Heart left ventricle (tissue), 16 donors: Measurements from ENCODE around the gene BID. TPM values are rescaled to one million over a fixed set of nuclear protein-coding genes. Genes with fewer than 3 reads are reported as not detected.
A peak's percentile ranks its signal among the peaks of the same experiment; 100 is the strongest.

ENCODE experiments used
- ATAC-seq, 4 donors: fragments of 200-7000 bp; cut with Tn5 transposase; one replicate each; pipeline ENCODE4 v1.9.1; 2020 to 2022; ENCODE audit warnings: moderate library complexity in 4 of 4, mild to moderate bottlenecking in 3 of 4, moderate number of reproducible peaks in 1 of 4
- DNase-seq, 5 donors: peaks; one replicate each; pipeline ENCODE4 v3.0.0-alpha.2; 2020
- H3K27ac ChIP-seq, 12 donors: fragments of 200-600 bp; sonication (generic) in 4 of 12; one replicate each; pipeline versions ENCODE4 v1.5.0 to v1.8.0; 2016 to 2022; ENCODE audit warnings: mild to moderate bottlenecking in 2 of 12
- H3K27me3 ChIP-seq, 9 donors: fragments of 200-600 bp; sonication (generic) in 2 of 9; one replicate each; pipeline versions ENCODE4 v1.5.1 to v1.8.0; 2016 to 2022; ENCODE audit warnings: mild to moderate bottlenecking in 3 of 9
- H3K36me3 ChIP-seq, 9 donors: fragments of 200-600 bp; sonication (generic) in 2 of 9; one replicate each; pipeline versions ENCODE4 v1.5.0 to v1.8.0; 2018 to 2022; ENCODE audit warnings: mild to moderate bottlenecking in 2 of 9
- H3K4me1 ChIP-seq, 12 donors: fragments of 200-600 bp; sonication (generic) in 4 of 12; one replicate each; pipeline versions ENCODE4 v1.5.0 to v1.8.0; 2016 to 2022; ENCODE audit warnings: mild to moderate bottlenecking in 3 of 12
- H3K4me3 ChIP-seq, 12 donors: fragments of 200-600 bp; sonication (generic) in 4 of 12; one replicate each; pipeline versions ENCODE4 v1.5.0 to v1.8.0; 2017 to 2022; ENCODE audit warnings: mild to moderate bottlenecking in 9 of 12, moderate library complexity in 4 of 12
- H3K9me3 ChIP-seq, 12 donors: fragments of 200-600 bp; sonication (generic) in 4 of 12; one replicate each; pipeline versions ENCODE4 v1.5.0 to v1.8.0; 2016 to 2022; ENCODE audit warnings: mild to moderate bottlenecking in 1 of 12
- POLR2A ChIP-seq, 2 donors: fragments of 450-650 bp; IDR thresholded peaks; one replicate each; pipeline ENCODE4 v1.6.1; 2017; ENCODE audit warnings: antibody characterized with exemption in 2 of 2, mild to moderate bottlenecking in 2 of 2, moderate library complexity in 2 of 2
- WGBS, 4 donors: extraction: QIAGEN DNeasy Blood & Tissue Kit in 2 of 4; methylation state at CpG; one replicate each; pipeline versions ENCODE4 v1.1.5 to v1.1.7; 2013 to 2018; 5-methylcytosine and 5-hydroxymethylcytosine counted together
- intact Hi-C, 10 donors: fragments of 100-400 bp; cut with DNase I; formaldehyde crosslinking; loops; one replicate each; pipeline versions ENCODE4 v1.11.1 to v1.14.2; 2022
- polyA plus RNA-seq, 2 donors: library from polyadenylated mRNA; stranded (reverse); fragments of 200-250 nt; gene quantifications; one replicate each; pipeline ENCODE4 v1.2.3, GENCODE V29; 2013
- total RNA-seq, 9 donors: library from RNA; depleted of rRNA in 2 of 9; stranded (reverse); fragments of >200 nt in 2 of 9; fragmentation: NEBNext Ultra II Directional in 3 of 9; extraction: Animal tissue kit (Norgen Biotek cat#: 25700) in 3 of 9; gene quantifications; one replicate each; pipeline versions ENCODE4 v1.1.0 to v1.2.4, GENCODE V29; 2016 to 2023
- TF ChIP-seq, protein P1 (sequence below), 12 donors: fragments of 200-600 bp; sonication (generic) in 4 of 12; IDR thresholded peaks; one replicate each; pipeline versions ENCODE4 v1.5.0 to v1.8.0; 2018 to 2022; ENCODE audit warnings: antibody characterized with exemption in 12 of 12, mild to moderate bottlenecking in 5 of 12
- donor health status: ischemic (EF 13 %, LVEDD 7.1; RV severe dilation, severe dysfunction).
- donor health status: healthy with polysubstance abuse.
- donor health status: DM: no; HTN: yes; CAD: no.
- donor health status: DM: no; HTN: no; CAD: no.
- donor health status: ischemic (EF 25% LVEDD 6.9; RV normal size, moderate dysfunction).
- donor health status: ischemic (EF 25% LVEDD 5.7; RV mildly dilated, moderate dysfunction).
- donor health status: healthy.
- donor health status: DM: yes; HTN: yes; CAD: no.
- donor health status: ischemic (EF 35%, LVEDD 5.7; RV mildly dilated, moderate dysfunction).
- donor health status: nonischemic (EF 11% LVEDD 7.7; RV severe dilation, severe dysfunction).
- donor health status: DM: yes; HTN: yes; CAD: no.
- donor health status: PGD.
- donor health status: ischemic (EF 29% LVEDD 5.4; RV normal size, mild dysfunction).
- donor health status: nonischemic (EF 23%, LVEDD 6.1; RV moderate dilation, normal function).

Gene BID
- total and polyA plus RNA-seq, 11 donors, result 7.8 to 59.2 (median 20.9) TPM

DNA sequence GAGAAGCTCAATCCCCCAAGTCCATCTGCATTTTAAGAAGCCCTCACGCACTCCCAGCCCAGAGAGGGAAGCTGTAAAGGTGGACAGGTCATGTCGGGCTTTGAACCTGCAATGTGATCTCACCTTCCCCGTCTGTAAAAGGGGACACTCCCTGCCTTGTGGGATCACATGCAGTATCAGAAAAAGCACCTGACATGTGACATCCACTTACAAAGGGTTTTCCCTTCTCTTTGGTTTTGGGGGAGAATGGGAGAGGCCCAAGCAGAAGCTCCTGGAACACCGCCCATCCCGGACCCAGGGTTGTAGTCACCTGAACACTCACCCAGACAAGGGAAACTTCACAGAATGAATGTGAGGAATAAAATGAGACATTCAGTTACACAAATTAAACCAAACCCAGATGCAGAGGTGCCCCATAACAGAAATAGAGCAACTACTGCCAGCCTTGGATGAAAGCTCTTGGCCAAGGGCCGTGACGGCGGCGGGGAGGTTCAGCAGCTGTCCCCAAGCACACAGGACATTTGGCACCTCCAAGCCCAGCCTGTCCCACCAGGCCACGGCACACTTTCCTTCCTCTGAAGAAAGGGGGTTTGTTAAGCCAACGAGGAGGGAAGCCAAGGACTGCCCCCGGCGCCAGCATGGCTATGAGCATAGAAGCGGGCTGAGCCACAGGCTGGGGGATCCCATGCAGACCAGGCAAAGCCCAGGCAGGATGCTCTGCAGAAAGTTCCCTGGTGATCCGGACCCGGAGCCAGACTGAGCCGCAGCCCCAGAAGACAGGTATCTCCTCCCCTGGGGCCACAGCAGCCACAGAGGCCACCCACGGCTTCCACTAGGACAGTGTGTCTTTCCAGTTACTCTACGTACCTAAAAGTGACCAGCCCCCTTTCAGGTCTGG is 3.8 kb downstream of the BID start:
- intact Hi-C loops, result no loop called here
- H3K36me3 ChIP-seq, result no peaks in the 10 kb centered on the region
- peaks cover 0 to 67% (median 11%) of the 10 kb centered on the region in 12 donors for H3K4me1 ChIP-seq
- H3K9me3 ChIP-seq, result no peaks in the 10 kb centered on the region
- ATAC-seq, result no peak
- 88 to 91% (median 90%) methylated on average over 16 to 19 of the region's 19 CpGs for WGBS, 4 donors
- H3K27ac ChIP-seq, result peak overlapping the region in 1 of 12 donors; percentile 64
- peak in 2 of 5 donors; percentile 14 to 48 for DNase-seq
- H3K4me3 ChIP-seq, result no peak overlapping the region
- TF ChIP-seq, protein P1, sequence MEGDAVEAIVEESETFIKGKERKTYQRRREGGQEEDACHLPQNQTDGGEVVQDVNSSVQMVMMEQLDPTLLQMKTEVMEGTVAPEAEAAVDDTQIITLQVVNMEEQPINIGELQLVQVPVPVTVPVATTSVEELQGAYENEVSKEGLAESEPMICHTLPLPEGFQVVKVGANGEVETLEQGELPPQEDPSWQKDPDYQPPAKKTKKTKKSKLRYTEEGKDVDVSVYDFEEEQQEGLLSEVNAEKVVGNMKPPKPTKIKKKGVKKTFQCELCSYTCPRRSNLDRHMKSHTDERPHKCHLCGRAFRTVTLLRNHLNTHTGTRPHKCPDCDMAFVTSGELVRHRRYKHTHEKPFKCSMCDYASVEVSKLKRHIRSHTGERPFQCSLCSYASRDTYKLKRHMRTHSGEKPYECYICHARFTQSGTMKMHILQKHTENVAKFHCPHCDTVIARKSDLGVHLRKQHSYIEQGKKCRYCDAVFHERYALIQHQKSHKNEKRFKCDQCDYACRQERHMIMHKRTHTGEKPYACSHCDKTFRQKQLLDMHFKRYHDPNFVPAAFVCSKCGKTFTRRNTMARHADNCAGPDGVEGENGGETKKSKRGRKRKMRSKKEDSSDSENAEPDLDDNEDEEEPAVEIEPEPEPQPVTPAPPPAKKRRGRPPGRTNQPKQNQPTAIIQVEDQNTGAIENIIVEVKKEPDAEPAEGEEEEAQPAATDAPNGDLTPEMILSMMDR (IDR thresholded peaks at IDR 0.05), result no peak
- TF ChIP-seq POLR2A (IDR thresholded peaks at IDR 0.05), result no peak
- no peaks in the 10 kb centered on the region for H3K27me3 ChIP-seq

DNA sequence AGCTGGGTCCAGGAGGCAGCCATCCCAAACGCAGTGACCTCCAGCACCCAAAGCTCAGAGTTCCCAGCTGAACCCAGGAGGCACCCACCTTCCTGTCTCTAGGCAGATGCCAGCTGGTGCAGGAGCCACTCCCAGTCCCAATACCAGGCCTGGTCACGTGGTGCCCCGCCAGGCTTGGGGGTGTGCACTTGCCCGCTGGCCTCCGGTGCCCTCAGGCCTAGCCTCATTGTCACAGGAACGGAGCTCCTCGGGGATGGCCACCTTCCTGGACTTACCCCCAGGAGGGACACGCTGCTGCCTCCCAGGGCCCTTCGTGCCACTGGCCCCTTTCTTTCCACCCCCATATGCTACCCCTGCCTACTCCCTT is 4.6 kb downstream of the BID start:
- Histone ChIP-seq H3K9me3 (no peaks in the 10 kb centered on the region), H3K27ac (no peak overlapping the region), H3K4me1 (peaks cover 0 to 60% (median 7%) of the 10 kb centered on the region in 12 donors), H3K4me3 (no peak overlapping the region), H3K27me3 (no peaks in the 10 kb centered on the region), H3K36me3 (no peaks in the 10 kb centered on the region)
- no peak for ATAC-seq
- 87 to 95% (median 91%) methylated on average over 8 to 9 of the region's 9 CpGs for WGBS, 4 donors
- intact Hi-C loops, result no loop called here
- TF ChIP-seq, protein P1 (IDR thresholded peaks at IDR 0.05), result no peak
- TF ChIP-seq POLR2A (IDR thresholded peaks at IDR 0.05), result no peak
- peak in 1 of 5 donors; percentile 18 for DNase-seq

DNA sequence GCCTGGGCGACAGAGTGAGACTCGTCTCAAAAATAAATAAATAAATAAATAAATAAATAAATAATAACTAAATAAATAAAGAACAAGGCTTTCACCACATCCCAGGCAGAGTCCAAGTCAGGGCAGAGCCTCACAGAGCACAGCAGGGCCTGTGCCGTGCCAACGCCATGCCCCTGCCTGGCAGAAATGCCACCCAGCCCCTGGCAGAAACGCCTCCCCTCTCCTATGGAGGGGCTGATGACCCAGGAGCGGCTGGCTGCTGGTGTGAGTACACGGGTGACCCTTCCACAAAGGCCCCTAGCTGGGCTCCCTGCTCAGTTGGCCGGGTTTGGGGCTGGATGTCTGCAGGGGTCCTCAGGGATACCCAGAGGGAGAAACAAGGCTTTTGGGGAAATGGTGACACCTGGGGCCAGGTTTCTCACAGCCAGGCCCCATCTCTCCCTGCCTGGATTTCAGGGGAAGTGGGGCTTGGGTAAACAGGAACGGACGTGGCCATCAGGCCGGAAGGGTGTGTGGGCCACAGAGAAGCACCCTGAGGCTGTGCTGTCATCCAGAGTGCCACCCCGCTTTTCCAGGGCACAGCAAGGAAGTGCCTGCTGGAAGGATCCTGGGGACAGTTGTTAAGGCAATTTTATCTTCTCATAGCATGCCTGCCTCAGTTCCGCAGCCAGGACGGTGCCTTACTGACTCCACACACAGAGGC is 5.1 kb downstream of the BID start:
- DNase-seq (peak in 1 of 5 donors; percentile 28), ATAC-seq (no peak)
- TF ChIP-seq, protein P1 (IDR thresholded peaks at IDR 0.05), result no peak
- no peak for TF ChIP-seq POLR2A (IDR thresholded peaks at IDR 0.05)
- intact Hi-C loops, result no loop called here
- H3K27ac ChIP-seq, result no peak overlapping the region
- H3K9me3 ChIP-seq, result no peaks in the 10 kb centered on the region
- peaks cover 0 to 59% (median 6%) of the 10 kb centered on the region in 12 donors for H3K4me1 ChIP-seq
- H3K4me3 ChIP-seq, result no peak overlapping the region
- no peaks in the 10 kb centered on the region for H3K27me3 ChIP-seq
- no peaks in the 10 kb centered on the region for H3K36me3 ChIP-seq
- 89 to 94% (median 89%) methylated on average over 7 to 14 of the region's 14 CpGs for WGBS, 4 donors
